Esophagus muscularis mucosa (tissue), 4 donors: ENCODE data around the gene FOS. TPM values are rescaled to one million over a fixed set of nuclear protein-coding genes. Genes with fewer than 3 reads are reported as not detected.

ENCODE experiments used
- DNase-seq: peaks from one replicate; pipeline ENCODE4 v3.0.0-alpha.2; 2017; ENCODE audit errors: extremely low spot score
- H3K27ac ChIP-seq, 4 donors: fragments of 200-600 bp; sonication (generic); replicated peaks in 1 of 4; 1 replicate in 3 of 4; 2 replicates in 1 of 4; pipeline ENCODE4 v1.5.1; 2016 to 2019; ENCODE audit warnings: mild to moderate bottlenecking in 1 of 4
- H3K27me3 ChIP-seq, 4 donors: fragments of 200-600 bp; sonication (generic); one replicate each; pipeline versions ENCODE4 v1.5.1 to v1.6.0; 2016 to 2019
- H3K36me3 ChIP-seq, 4 donors: fragments of 200-600 bp; sonication (generic); one replicate each; pipeline ENCODE4 v1.5.1; 2016 to 2019
- H3K4me1 ChIP-seq, 4 donors: fragments of 200-600 bp; sonication (generic); one replicate each; pipeline ENCODE4 v1.5.1; 2016 to 2019
- H3K4me3 ChIP-seq, 4 donors: fragments of 200-600 bp; sonication (generic); 1 replicate in 2 of 4; 2 replicates in 2 of 4; pipeline ENCODE4 v1.5.1; 2016 to 2019; ENCODE audit warnings: mild to moderate bottlenecking in 4 of 4, moderate library complexity in 1 of 4
- H3K9me3 ChIP-seq, 4 donors: fragments of 200-600 bp; sonication (generic); 1 replicate in 3 of 4; 2 replicates in 1 of 4; pipeline ENCODE4 v1.5.1; 2016 to 2019
- CTCF ChIP-seq, 3 experiments: fragments of 200-600 bp in 2 of 3; fragments of 450-650 bp in 1 of 3; sonication (generic) in 2 of 3; IDR thresholded peaks; one replicate each; pipeline ENCODE4 v1.5.1; 2017 to 2019; ENCODE audit warnings: antibody characterized with exemption in 3 of 3, mild to moderate bottlenecking in 2 of 3, moderate library complexity in 1 of 3
- EP300 ChIP-seq: sonication (generic); formaldehyde crosslinking; IDR thresholded peaks from one replicate; pipeline ENCODE4 v1.6.1; 2017; ENCODE audit warnings: antibody characterized with exemption
- POLR2A ChIP-seq: fragments of 450-650 bp; IDR thresholded peaks from one replicate; pipeline ENCODE4 v1.6.1; 2017; ENCODE audit warnings: antibody characterized with exemption, moderate library complexity, mild to moderate bottlenecking, low read depth
- POLR2AphosphoS5 ChIP-seq, 2 donors: sonication (generic); formaldehyde crosslinking; IDR thresholded peaks; one replicate each; pipeline ENCODE4 v1.6.1; 2017; ENCODE audit warnings: antibody characterized with exemption in 2 of 2
- WGBS: methylation state at CpG from one replicate; pipeline ENCODE4 v1.1.5; 2018; 5-methylcytosine and 5-hydroxymethylcytosine counted together
- intact Hi-C: fragments of 100-400 bp; cut with DNase I; formaldehyde crosslinking; loops from one replicate; pipeline ENCODE4 v1.15.1; 2023
- total RNA-seq, 4 donors: library from RNA; depleted of rRNA; stranded (reverse); fragments of >200 nt; gene quantifications; one replicate each; pipeline versions ENCODE4 v1.1.0 to v1.2.1, GENCODE V29; 2016

The FOS gene
- total RNA-seq, 4 donors from 2014 or later: 68.6 to 695 (median 143) TPM

GRCh38 chr14:75293920-75294648, 15.5 kb downstream of the FOS start:
- peak; percentile 99 for DNase-seq
- peaks cover 21 to 39% (median 32%) of the 10 kb centered on the region in 4 donors for H3K4me1 ChIP-seq
- H3K9me3 ChIP-seq: no peaks in the 10 kb centered on the region
- H3K36me3 ChIP-seq: no peaks in the 10 kb centered on the region
- intact Hi-C loops: no loop called here
- 0% methylated on average over 28 of the region's 59 CpGs for WGBS
- H3K27ac ChIP-seq: peak overlapping the region; percentile 94 to 96 (median 96)
- peak overlapping the region; percentile 65 to 71 (median 67) for H3K4me3 ChIP-seq
- H3K27me3 ChIP-seq: no peaks in the 10 kb centered on the region
- TF ChIP-seq EP300 (peak; percentile 85), CTCF (IDR thresholded peaks at IDR 0.05) (no peak), POLR2AphosphoS5 (IDR thresholded peaks at IDR 0.05) (peak; percentile 92 to 95), POLR2A (peak; percentile 75)

GRCh38 chr14:75294649-75295033, 16.0 kb downstream of the FOS start:
- no peak for DNase-seq

GRCh38 chr14:75295061-75295461, 16.4 kb downstream of the FOS start:
- Histone ChIP-seq H3K27ac (peak overlapping the region; percentile 94 to 96 (median 96)), H3K9me3 (no peaks in the 10 kb centered on the region), H3K36me3 (no peaks in the 10 kb centered on the region), H3K4me1 (peaks cover 21 to 43% (median 32%) of the 10 kb centered on the region in 4 donors), H3K4me3 (peak overlapping the region; percentile 65 to 71 (median 67)), H3K27me3 (no peaks in the 10 kb centered on the region)
- no peak for TF ChIP-seq EP300
- TF ChIP-seq POLR2AphosphoS5 (IDR thresholded peaks at IDR 0.05): no peak
- no peak for TF ChIP-seq CTCF (IDR thresholded peaks at IDR 0.05)
- no peak for TF ChIP-seq POLR2A
- 4% methylated on average over 17 of the region's 18 CpGs for WGBS
- no peak for DNase-seq
- intact Hi-C loops: loop anchor here (5.0 kb wide), 2 partner anchors 58 to 118 kb away; partner anchors contain the start of gene TMED10

More at GRCh38 chr14:75294649-75295033, 16.0 kb downstream of the FOS start:
- Histone ChIP-seq H3K4me3 (peak overlapping the region; percentile 65 to 71 (median 67)), H3K27ac (peak overlapping the region; percentile 94 to 96 (median 96)), H3K36me3 (no peaks in the 10 kb centered on the region), H3K27me3 (no peaks in the 10 kb centered on the region), H3K9me3 (no peaks in the 10 kb centered on the region), H3K4me1 (peaks cover 21 to 43% (median 32%) of the 10 kb centered on the region in 4 donors)
- intact Hi-C loops: loop anchor here (5.0 kb wide), 2 partner anchors 57 to 117 kb away; partner anchors contain the start of gene TMED10
- WGBS: 1% methylated on average over 9 of the region's 9 CpGs
- TF ChIP-seq CTCF (IDR thresholded peaks at IDR 0.05) (peak in 2 of 3 experiments; percentile 2 to 9), POLR2AphosphoS5 (IDR thresholded peaks at IDR 0.05) (no peak), EP300 (no peak)

GRCh38 chr14:75295491-75296345, 17.1 kb downstream of the FOS start:
- no peaks in the 10 kb centered on the region for H3K36me3 ChIP-seq
- H3K27me3 ChIP-seq: no peaks in the 10 kb centered on the region
- H3K9me3 ChIP-seq: no peaks in the 10 kb centered on the region
- intact Hi-C loops: loop anchor here (5.0 kb wide), 2 partner anchors 58 to 118 kb away; partner anchors contain the start of gene TMED10
- peak; percentile 96 for DNase-seq
- 3% methylated on average over 16 of the region's 19 CpGs for WGBS
- peak overlapping the region; percentile 94 to 96 (median 96) for H3K27ac ChIP-seq
- H3K4me1 ChIP-seq: peaks cover 21 to 43% (median 32%) of the 10 kb centered on the region in 4 donors
- peak overlapping the region; percentile 65 to 71 (median 67) for H3K4me3 ChIP-seq
- TF ChIP-seq EP300: no peak
- TF ChIP-seq CTCF (IDR thresholded peaks at IDR 0.05): peak; percentile 99
- TF ChIP-seq POLR2A: peak; percentile 13
- TF ChIP-seq POLR2AphosphoS5 (IDR thresholded peaks at IDR 0.05): peak; percentile 62 to 68
